BJ (cell line): Measurements from ENCODE around the gene SNX30. TPM values are rescaled to one million over a fixed set of nuclear protein-coding genes. Genes with fewer than 3 reads are reported as not detected.

Experiments used
- CTCF ChIA-PET: fragments of 350-600 bp; formaldehyde crosslinking; extraction: SDS; loops from one replicate; lab custom pipeline; 2021; ENCODE audit warnings: antibody characterized with exemption, inconsistent platforms; lab: Yijun Ruan, JAX
- POLR2A ChIA-PET: fragments of 300-600 bp; sonication (Branson Sonifier 250); formaldehyde crosslinking; extraction: SDS; loops from one replicate; lab custom pipeline; 2021; ENCODE audit warnings: antibody characterized with exemption; lab: Charles Lee
- DNase-seq: peaks from one replicate; pipeline ENCODE4 v3.0.0-alpha.2; 2011; ENCODE audit warnings: low read depth
- H3K27me3 ChIP-seq: 2 replicates; pipeline ENCODE4 v1.6.0; 2011; ENCODE audit warnings: low read length; ENCODE audit not compliant: control insufficient read depth, insufficient read depth
- H3K36me3 ChIP-seq: 2 replicates; pipeline ENCODE4 v1.5.1; 2011; ENCODE audit warnings: low read length; ENCODE audit not compliant: control insufficient read depth, insufficient read depth
- H3K4me3 ChIP-seq: 2 replicates; pipeline ENCODE4 v1.5.1; 2011; ENCODE audit warnings: low read depth, mild to moderate bottlenecking, control low read depth, low read length
- CTCF ChIP-seq: IDR thresholded peaks from 2 replicates; pipeline ENCODE4 v1.5.1; 2011; ENCODE audit warnings: low read depth, mild to moderate bottlenecking, control low read depth, inconsistent platforms, low read length, moderate library complexity; ENCODE audit not compliant: insufficient read depth
- polyA plus RNA-seq: library from polyadenylated mRNA; depleted of rRNA; stranded (reverse); fragments of >200 nt; gene quantifications from 2 replicates; pipeline ENCODE4 v1.2.3, GENCODE V29; 2011

SNX30 gene
- polyA plus RNA-seq, 1 experiment = 6.1 TPM

GRCh38 chr9:112844771-112845542, 94.4 kb downstream of the SNX30 start:
- Histone ChIP-seq H3K4me3 (no peak overlapping the region), H3K36me3 (no peaks in the 10 kb centered on the region; the same call in 1 of the 2 replicates), H3K27me3 (no peaks in the 10 kb centered on the region)
- POLR2A ChIA-PET = no interaction called here
- CTCF ChIA-PET = interaction anchor here (0.6 to 7.1 kb wide), 9 partner anchors 9 to 60 kb away, joined by 3 to 108 read pairs (median 4); no protein-coding TSS in a partner anchor
- TF ChIP-seq CTCF = peak; percentile 98
- no peak for DNase-seq

GRCh38 chr9:112846528-112847488, 96.2 kb downstream of the SNX30 start:
- POLR2A ChIA-PET = no interaction called here
- CTCF ChIA-PET = interaction anchor here (0.9 to 7.1 kb wide), 5 partner anchors 10 to 58 kb away, joined by 3 to 108 read pairs (median 3); no protein-coding TSS in a partner anchor
- no peaks in the 10 kb centered on the region for H3K27me3 ChIP-seq
- no peaks in the 10 kb centered on the region; the same call in 1 of the 2 replicates for H3K36me3 ChIP-seq
- DNase-seq = no peak
- no peak for TF ChIP-seq CTCF
- no peak overlapping the region for H3K4me3 ChIP-seq

GRCh38 chr9:112848316-112849151, 98.0 kb downstream of the SNX30 start:
- Histone ChIP-seq H3K4me3 (no peak overlapping the region), H3K27me3 (no peaks in the 10 kb centered on the region), H3K36me3 (no peaks in the 10 kb centered on the region; the same call in 1 of the 2 replicates)
- DNase-seq = no peak
- ChIA-PET CTCF (interaction anchor here (2.8 kb wide), 1 partner anchor 55 kb away, joined by 13 read pairs; no protein-coding TSS in a partner anchor), POLR2A (no interaction called here)
- no peak for TF ChIP-seq CTCF

- no peak overlapping the region for H3K4me3 ChIP-seq
- CTCF ChIA-PET = interaction anchor here (2.8 kb wide), 1 partner anchor 54 kb away, joined by 13 read pairs; no protein-coding TSS in a partner anchor
- POLR2A ChIA-PET = no interaction called here
- no peaks in the 10 kb centered on the region; the same call in 1 of the 2 replicates for H3K36me3 ChIP-seq
- no peaks in the 10 kb centered on the region for H3K27me3 ChIP-seq
- TF ChIP-seq CTCF = no peak
- no peak for DNase-seq
Measured at GRCh38 chr9:112849363-112849922, 98.9 kb downstream of the SNX30 start.
